Esophagus squamous epithelium (tissue), 4 donors: ENCODE data around the gene CINP.

Experiments used
- CTCF ChIP-seq, 6 experiments: fragments of 450-650 bp in 4 of 6; fragments of 200-600 bp in 2 of 6; sonication (generic) in 2 of 6; IDR thresholded peaks; one replicate each; pipeline ENCODE4 v1.5.1; 2016 to 2019; ENCODE audit warnings: antibody characterized with exemption in 6 of 6, mild to moderate bottlenecking in 4 of 6, moderate library complexity in 4 of 6
- POLR2A ChIP-seq, 4 donors: fragments of 450-650 bp; IDR thresholded peaks; one replicate each; pipeline ENCODE4 v1.6.1; 2017; ENCODE audit warnings: antibody characterized with exemption in 4 of 4, mild to moderate bottlenecking in 4 of 4, moderate library complexity in 3 of 4

- TF ChIP-seq POLR2A (IDR thresholded peaks at IDR 0.05) (no peak), CTCF (IDR thresholded peaks at IDR 0.05) (no peak)
Measured at GRCh38 chr14:102373110-102373509, 10.4 kb upstream of the CINP start.
